Inferior parietal cortex (tissue), 1 donor: Measurements from ENCODE around the gene ANKRD39.
"Not testable (repeated sequence)": the region's sequence is repeated elsewhere in the genome, so short reads cannot be mapped to it uniquely, and the experiment has no call there.

Source experiments
- DNase-seq: peaks from one replicate; pipeline ENCODE4 v3.0.0-alpha.2; 2016; ENCODE audit errors: extremely low spot score

ANKRD39 gene

GRCh38 chr2:96870626-96871255 is 12.9 kb upstream of the ANKRD39 start:
- peak; percentile 55 for DNase-seq

- peak; percentile 65 for DNase-seq
These were observed 12.2 kb upstream of the ANKRD39 start, which contains the start of gene SEMA4C for GRCh38 chr2:96869822-96870625. SEMA4C (minus strand) TSS chr2:96870080; CDS start chr2:96867886, 2,194 bp downstream.

- peak; percentile 44 for DNase-seq
These were observed 11.5 kb upstream of the ANKRD39 start for GRCh38 chr2:96869281-96869821.

GRCh38 chr2:96868555-96869280 is 10.9 kb upstream of the ANKRD39 start:
- peak; percentile 47 for DNase-seq

- no peak for DNase-seq
These were observed 10.1 kb upstream of the ANKRD39 start for GRCh38 chr2:96867756-96868554.

- DNase-seq, result no peak
These were observed 9.4 kb upstream of the ANKRD39 start for GRCh38 chr2:96866986-96867755.

GRCh38 chr2:96866586-96866985 is 8.8 kb upstream of the ANKRD39 start:
- no peak for DNase-seq

GRCh38 chr2:96866149-96866548 is 8.3 kb upstream of the ANKRD39 start:
- DNase-seq, result no peak

- no peak for DNase-seq
These were observed 7.8 kb upstream of the ANKRD39 start for GRCh38 chr2:96865654-96866053.

GRCh38 chr2:96864343-96865091 is 6.7 kb upstream of the ANKRD39 start:
- DNase-seq, result no peak

- DNase-seq, result no peak
These were observed 5.9 kb upstream of the ANKRD39 start for GRCh38 chr2:96863575-96864342.

- DNase-seq, result not testable (repeated sequence)
These were observed 5.2 kb upstream of the ANKRD39 start for GRCh38 chr2:96863056-96863455.

- DNase-seq, result no peak
These were observed 3.3 kb upstream of the ANKRD39 start for GRCh38 chr2:96861074-96861473.

- DNase-seq, result no peak
These were observed 2.5 kb upstream of the ANKRD39 start for GRCh38 chr2:96860065-96861029.

- no peak for DNase-seq
These were observed 1.9 kb upstream of the ANKRD39 start for GRCh38 chr2:96859681-96860064.

- DNase-seq, result peak; percentile 33
These were observed 1.4 kb upstream of the ANKRD39 start for GRCh38 chr2:96859099-96859649.
